D721Med (cell line): ENCODE results near the gene CCDC85C.

Source experiments
- DNase-seq: peaks from one replicate; pipeline ENCODE4 v3.0.0; 2011; ENCODE audit warnings: low spot score; ENCODE audit not compliant: insufficient read length
- FAIRE-seq: peaks from 2 replicates; lab custom pipeline; 2011; peaks lifted over from hg19 to GRCh38; lab: Jason Lieb, UNC
- TF ChIP-seq, protein P1 (sequence below): IDR thresholded peaks from 2 replicates; pipeline ENCODE4 v1.5.1; 2012; ENCODE audit warnings: mild to moderate bottlenecking, control low read depth; ENCODE audit not compliant: insufficient read depth; ENCODE audit errors: missing control alignments

Gene CCDC85C

DNA sequence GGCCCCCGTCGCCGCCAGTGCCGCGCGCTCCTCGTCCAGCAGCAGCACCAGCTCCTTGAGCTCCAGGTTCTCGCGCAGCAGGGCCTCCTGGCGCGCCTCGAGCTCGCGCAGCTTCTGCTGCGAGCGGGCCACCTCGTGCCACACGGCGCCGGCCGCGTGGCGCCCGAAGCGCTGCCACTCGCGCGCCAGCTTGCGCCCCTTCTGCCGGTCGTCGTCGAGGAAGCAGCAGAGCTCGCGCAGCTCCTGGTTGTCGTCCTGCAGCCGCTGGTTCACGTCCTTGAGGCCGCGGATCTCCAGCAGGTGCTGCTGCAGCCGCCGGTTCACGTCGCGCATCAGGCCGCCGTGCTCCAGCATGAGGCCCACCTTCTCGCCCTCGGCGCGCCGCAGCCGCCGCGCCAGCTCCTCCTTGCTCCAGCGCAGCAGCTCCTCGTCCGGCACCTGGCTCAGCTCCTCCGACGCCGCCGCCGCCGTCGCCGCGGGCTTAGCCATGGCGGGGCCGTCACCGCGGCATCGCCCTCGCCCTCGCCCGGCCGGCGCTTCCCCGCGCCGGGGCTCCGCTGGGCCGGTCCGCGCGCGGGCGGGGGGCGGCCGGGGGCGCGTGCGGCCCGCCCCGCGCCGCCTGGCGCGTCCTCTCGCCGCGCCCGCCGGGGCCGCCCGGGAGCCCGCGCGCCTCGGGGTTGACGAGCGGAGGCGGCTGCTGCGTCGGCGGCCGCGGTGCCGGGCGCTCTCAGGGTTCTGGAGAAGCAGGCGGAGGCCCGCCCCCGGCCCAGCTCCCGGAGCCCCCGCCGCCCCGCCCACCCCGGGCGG, at the start of gene CCDC85C:
Gene CCDC85C, minus strand, starts transcription at position 737 of the 807 bp plus-strand sequence. Its CDS starts 248 bp downstream, at position 489.
- no peak for FAIRE-seq
- TF ChIP-seq, protein P1, sequence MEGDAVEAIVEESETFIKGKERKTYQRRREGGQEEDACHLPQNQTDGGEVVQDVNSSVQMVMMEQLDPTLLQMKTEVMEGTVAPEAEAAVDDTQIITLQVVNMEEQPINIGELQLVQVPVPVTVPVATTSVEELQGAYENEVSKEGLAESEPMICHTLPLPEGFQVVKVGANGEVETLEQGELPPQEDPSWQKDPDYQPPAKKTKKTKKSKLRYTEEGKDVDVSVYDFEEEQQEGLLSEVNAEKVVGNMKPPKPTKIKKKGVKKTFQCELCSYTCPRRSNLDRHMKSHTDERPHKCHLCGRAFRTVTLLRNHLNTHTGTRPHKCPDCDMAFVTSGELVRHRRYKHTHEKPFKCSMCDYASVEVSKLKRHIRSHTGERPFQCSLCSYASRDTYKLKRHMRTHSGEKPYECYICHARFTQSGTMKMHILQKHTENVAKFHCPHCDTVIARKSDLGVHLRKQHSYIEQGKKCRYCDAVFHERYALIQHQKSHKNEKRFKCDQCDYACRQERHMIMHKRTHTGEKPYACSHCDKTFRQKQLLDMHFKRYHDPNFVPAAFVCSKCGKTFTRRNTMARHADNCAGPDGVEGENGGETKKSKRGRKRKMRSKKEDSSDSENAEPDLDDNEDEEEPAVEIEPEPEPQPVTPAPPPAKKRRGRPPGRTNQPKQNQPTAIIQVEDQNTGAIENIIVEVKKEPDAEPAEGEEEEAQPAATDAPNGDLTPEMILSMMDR = no peak
- no peak for DNase-seq

DNA sequence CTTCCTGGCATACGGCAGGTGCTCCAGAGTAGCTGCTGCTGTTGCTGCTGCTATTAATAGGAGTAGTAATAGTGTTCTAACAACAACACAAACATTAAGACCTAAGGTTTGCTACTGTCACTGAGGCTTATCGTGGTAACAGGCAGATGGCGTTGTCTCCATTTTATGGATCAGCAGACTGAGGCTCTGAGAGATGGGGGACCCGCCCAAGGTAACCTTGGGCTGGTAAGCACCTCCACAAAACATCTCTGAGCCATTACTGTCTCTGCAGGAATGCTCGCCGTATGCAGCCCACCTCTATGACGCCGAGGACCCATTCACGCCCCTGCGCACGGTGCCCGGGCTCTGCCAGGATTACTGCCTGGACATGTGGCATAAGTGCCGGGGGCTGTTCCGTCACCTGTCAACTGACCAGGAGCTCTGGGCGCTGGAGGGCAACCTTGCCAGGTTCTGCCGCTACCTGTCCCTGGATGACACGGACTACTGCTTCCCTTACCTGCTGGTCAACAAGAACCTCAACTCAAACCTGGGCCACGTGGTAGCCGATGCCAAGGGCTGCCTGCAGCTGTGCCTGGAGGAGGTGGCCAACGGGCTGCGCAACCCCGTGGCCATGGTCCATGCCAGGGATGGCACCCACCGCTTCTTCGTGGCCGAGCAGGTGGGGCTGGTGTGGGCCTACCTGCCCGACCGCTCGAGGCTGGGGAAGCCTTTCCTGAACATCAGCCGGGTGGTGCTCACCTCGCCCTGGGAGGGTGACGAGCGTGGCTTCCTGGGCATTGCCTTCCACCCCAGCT, 48.1 kb upstream of the CCDC85C start:
- TF ChIP-seq, protein P1 = no peak
- DNase-seq = no peak
- FAIRE-seq = no peak

DNA sequence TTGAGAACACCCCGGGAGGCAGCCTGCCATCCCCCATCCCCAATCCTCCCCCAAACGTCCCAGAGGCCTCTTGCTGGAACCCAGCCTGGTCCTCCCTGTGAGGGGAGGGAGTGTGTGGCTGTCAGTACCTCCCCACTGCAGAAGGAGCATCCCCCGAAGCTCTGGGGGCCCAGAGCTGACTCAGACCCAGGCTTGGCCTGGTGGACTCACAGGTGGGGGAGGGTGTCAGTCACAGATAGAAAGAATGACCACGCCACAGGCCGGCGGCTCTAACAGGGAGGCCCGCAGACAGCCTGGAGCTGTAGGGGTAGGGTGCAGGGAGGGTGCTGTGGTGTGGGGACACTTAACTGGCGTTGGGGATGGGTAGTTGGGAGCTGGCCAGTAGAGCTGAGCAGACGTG, 46.2 kb upstream of the CCDC85C start:
- FAIRE-seq (no peak), DNase-seq (no peak)
- TF ChIP-seq, protein P1 = no peak

DNA sequence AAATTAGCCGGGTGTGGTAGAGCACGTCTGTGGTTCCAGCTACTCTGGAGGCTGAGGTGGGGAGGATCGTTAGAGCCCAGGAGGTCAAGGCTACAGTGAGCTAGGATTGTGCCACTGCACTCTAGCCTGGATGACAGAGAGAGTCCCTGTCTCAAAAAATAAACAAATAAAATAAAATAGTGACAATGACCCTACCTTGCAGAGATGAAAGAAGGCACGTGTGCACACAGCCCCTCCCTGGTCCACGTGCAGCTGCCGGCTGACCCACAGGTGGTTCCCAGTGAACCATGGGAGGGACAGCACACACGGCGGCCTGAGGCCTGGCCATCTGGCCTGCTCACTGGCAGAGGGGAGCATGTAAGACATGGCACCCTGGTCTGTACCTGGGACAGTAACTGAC, 45.6 kb upstream of the CCDC85C start:
- FAIRE-seq (no peak), DNase-seq (no peak)
- TF ChIP-seq, protein P1 = no peak

DNA sequence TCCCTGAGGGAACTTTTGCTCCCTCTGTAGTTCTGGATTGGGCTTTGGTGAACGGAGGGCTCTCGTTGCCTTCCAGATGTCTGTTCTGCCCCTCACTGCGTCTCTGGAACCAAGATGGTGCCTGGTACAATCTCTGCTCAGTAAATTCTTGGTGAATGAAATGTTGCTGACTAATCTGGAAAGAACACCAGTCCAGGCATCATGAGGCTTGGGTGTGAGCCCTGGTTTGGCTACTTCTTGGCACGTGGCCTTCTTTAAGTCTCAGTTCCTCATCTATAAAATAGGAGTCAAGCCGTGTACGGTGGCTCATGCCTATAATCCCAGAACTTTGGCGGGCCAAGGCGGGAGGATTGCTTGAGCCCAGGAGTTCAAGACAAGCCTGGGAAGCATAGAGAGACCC, 45.2 kb upstream of the CCDC85C start:
- DNase-seq = no peak
- TF ChIP-seq, protein P1 = no peak
- FAIRE-seq = no peak

DNA sequence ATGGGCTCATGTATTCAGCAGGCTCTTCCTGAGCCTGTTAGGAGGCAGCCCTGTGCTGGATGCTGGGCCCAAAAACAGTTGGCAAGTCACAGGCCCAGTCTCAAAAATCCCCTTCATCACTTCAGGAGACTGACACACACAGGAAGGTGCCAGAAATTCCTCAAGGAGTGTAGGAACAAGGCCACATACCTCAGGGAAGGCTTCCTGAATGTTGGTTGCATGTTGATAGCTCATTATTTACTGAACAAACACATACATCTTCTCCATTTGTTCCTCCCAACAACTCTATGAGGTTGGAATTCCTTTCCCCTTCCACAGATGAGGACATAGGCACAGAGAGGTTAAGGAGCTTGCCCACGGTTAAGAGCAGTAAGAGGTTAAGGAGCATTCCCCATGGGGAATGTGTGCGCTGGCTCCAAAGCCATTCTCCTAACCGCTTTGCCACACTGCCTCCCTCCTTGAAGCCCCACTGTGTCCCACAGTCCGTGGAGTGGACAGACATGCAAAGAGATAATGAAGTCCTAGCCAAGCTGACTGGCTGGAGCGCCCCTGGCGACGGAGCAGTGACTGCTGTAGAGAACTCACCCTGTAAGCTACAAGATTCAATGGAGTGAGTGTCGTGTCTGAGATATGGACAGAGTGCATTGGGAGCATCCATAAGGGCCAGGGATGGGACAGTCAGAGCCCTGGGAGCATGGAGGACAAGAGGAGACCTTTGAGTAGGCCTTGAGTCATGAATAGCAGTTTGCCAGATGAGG, 44.2 kb upstream of the CCDC85C start:
- FAIRE-seq (no peak), DNase-seq (no peak)
- TF ChIP-seq, protein P1 = no peak
